ENCODE measurements around the gene CAMSAP3. TPM values are rescaled to one million over a fixed set of nuclear protein-coding genes. Genes with fewer than 3 reads are reported as not detected.
A peak's percentile ranks its signal among the peaks of the same experiment; 100 is the strongest.

Gene CAMSAP3
- total RNA-seq, 2 donors from 2014 or later: 21.8 to 32.3 TPM

GRCh38 chr19:7550169-7550770, 45.4 kb upstream of the CAMSAP3 start:
- 95 to 96% methylated on average over 40 of the region's 41 CpGs for WGBS, 2 donors
- TF ChIP-seq CTCF (IDR thresholded peaks at IDR 0.05) (no peak), POLR2A (IDR thresholded peaks at IDR 0.05) (no peak)
- Histone ChIP-seq H3K4me1 (peaks cover 9% of the 10 kb centered on the region), H3K9me3 (no peaks in the 10 kb centered on the region), H3K4me3 (no peak overlapping the region), H3K36me3 (replicated peaks in 1 of 2; ENCODE audit: insufficient read depth in 1 of 2, low read depth in 2 of 2) (peaks cover 0 to 3% of the 10 kb centered on the region in 2 donors), H3K27me3 (no peaks in the 10 kb centered on the region), H3K27ac (peak overlapping the region in 3 of 4 donors; percentile 60 to 77 (median 65))
- ATAC-seq (no peak), DNase-seq (no peak)
- intact Hi-C loops (cut with DNase I): no loop called here

- no peak overlapping the region for H3K4me3 ChIP-seq
These were observed 44.5 kb upstream of the CAMSAP3 start for GRCh38 chr19:7550987-7551761.

DNA sequence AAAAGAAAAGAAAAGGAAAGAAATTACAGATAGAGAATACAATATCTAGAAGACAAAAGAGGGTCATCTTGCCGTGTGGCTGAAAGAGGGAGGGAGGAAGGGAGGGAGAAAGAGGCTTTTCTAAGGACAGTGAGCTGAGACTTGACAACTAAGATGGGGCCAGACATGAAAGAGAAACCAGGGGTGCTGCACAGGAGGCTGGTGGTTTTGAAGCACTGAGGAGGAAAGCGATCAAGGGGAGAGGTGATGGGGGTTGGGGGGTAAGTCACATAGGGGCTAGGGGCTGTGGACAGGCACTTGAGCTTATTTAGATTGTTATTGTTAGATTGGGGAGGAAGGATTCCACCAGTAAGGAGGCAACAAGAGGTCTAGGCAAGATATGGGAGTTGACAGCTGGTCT, 42.9 kb upstream of the CAMSAP3 start:
- 50 to 65% methylated on average over 2 of the region's 2 CpGs for WGBS, 2 donors
- no peak overlapping the region for H3K4me3 ChIP-seq
- H3K9me3 ChIP-seq: no peaks in the 10 kb centered on the region
- ATAC-seq (no peak), DNase-seq (no peak)
- peaks cover 9% of the 10 kb centered on the region for H3K4me1 ChIP-seq
- TF ChIP-seq POLR2A (IDR thresholded peaks at IDR 0.05) (no peak), CTCF (IDR thresholded peaks at IDR 0.05) (no peak)
- H3K36me3 ChIP-seq (replicated peaks in 1 of 2; ENCODE audit: insufficient read depth in 1 of 2, low read depth in 2 of 2): peaks cover 0 to 13% of the 10 kb centered on the region in 2 donors
- intact Hi-C loops (cut with DNase I): no loop called here
- H3K27me3 ChIP-seq: no peaks in the 10 kb centered on the region
- no peak overlapping the region for H3K27ac ChIP-seq

More at GRCh38 chr19:7550987-7551761, 44.5 kb upstream of the CAMSAP3 start:
- ATAC-seq (peak; percentile 94), DNase-seq (peak; percentile 91 to 95 (median 94))
- Histone ChIP-seq H3K36me3 (replicated peaks in 1 of 2; ENCODE audit: insufficient read depth in 1 of 2, low read depth in 2 of 2) (peaks cover 0 to 3% of the 10 kb centered on the region in 2 donors), H3K9me3 (no peaks in the 10 kb centered on the region), H3K27me3 (no peaks in the 10 kb centered on the region), H3K4me1 (peaks cover 9% of the 10 kb centered on the region), H3K27ac (peak overlapping the region; percentile 30 to 77 (median 62))
- intact Hi-C loops (cut with DNase I): no loop called here
- WGBS, 2 donors: 15 to 32% methylated on average over 10 to 51 of the region's 51 CpGs
- TF ChIP-seq CTCF (IDR thresholded peaks at IDR 0.05): peak in 1 of 7 experiments; percentile 12
- no peak for TF ChIP-seq POLR2A (IDR thresholded peaks at IDR 0.05)

GRCh38 chr19:7554565-7554964, 41.1 kb upstream of the CAMSAP3 start:
- no peak for DNase-seq
- WGBS, 2 donors: 91% methylated on average over 28 of the region's 28 CpGs; no CpG with 5 or more reads in 1 of the 2 donors
- peaks cover 4 to 20% of the 10 kb centered on the region in 2 donors for H3K36me3 ChIP-seq (replicated peaks in 1 of 2; ENCODE audit: insufficient read depth in 1 of 2, low read depth in 2 of 2)
- peaks cover 9% of the 10 kb centered on the region for H3K4me1 ChIP-seq
- intact Hi-C loops (cut with DNase I): no loop called here
- H3K27ac ChIP-seq: no peak overlapping the region
- H3K9me3 ChIP-seq: no peaks in the 10 kb centered on the region
- TF ChIP-seq CTCF (IDR thresholded peaks at IDR 0.05) (no peak), POLR2A (IDR thresholded peaks at IDR 0.05) (no peak)
- no peak for ATAC-seq
- no peaks in the 10 kb centered on the region for H3K27me3 ChIP-seq
- no peak overlapping the region for H3K4me3 ChIP-seq

All from body of pancreas (tissue), 4 donors.